PC-9 (cell line): Measurements from ENCODE around the gene MBD2.

Experiments
- EZH2 ChIP-seq: fragments of 200-600 bp; sonication (generic); IDR thresholded peaks from 2 replicates; pipeline ENCODE4 v1.8.0; 2017; ENCODE audit warnings: antibody characterized with exemption, low read depth
- TF ChIP-seq, protein P1 (sequence below): fragments of 200-600 bp; sonication (generic); conservative IDR thresholded peaks from 2 replicates; pipeline ENCODE4 v1.6.1; 2017; ENCODE audit warnings: mixed run types, antibody characterized with exemption, mild to moderate bottlenecking, moderate library complexity

DNA sequence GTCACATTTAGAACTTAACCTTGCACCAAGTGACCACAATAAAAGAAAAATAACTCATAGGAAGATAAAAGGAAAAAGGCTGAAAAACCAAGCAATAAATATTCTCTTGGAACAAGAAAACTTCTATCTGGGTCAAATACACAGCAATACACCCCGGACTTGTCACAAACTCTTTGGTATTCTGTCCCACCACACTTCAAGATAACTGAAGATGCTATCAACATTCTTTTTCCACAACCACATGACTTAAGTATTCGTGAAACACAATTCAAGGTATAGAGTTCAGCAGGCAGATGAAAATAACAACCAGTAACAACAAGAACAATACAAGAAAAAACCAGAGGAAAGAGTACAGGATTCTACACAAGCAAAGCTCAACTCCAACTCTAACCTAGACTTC is 18.0 kb downstream of the MBD2 start:
- TF ChIP-seq, protein P1, sequence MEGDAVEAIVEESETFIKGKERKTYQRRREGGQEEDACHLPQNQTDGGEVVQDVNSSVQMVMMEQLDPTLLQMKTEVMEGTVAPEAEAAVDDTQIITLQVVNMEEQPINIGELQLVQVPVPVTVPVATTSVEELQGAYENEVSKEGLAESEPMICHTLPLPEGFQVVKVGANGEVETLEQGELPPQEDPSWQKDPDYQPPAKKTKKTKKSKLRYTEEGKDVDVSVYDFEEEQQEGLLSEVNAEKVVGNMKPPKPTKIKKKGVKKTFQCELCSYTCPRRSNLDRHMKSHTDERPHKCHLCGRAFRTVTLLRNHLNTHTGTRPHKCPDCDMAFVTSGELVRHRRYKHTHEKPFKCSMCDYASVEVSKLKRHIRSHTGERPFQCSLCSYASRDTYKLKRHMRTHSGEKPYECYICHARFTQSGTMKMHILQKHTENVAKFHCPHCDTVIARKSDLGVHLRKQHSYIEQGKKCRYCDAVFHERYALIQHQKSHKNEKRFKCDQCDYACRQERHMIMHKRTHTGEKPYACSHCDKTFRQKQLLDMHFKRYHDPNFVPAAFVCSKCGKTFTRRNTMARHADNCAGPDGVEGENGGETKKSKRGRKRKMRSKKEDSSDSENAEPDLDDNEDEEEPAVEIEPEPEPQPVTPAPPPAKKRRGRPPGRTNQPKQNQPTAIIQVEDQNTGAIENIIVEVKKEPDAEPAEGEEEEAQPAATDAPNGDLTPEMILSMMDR = no peak
- no peak for TF ChIP-seq EZH2
